Measurements from ENCODE around the gene SERINC3. TPM values are rescaled to one million over a fixed set of nuclear protein-coding genes. Genes with fewer than 3 reads are reported as not detected.

The SERINC3 gene
- total and polyA plus RNA-seq, 2 of the 8 experiments (the other 6 are each of a cell fraction or from before 2014, with no cell fraction given), result 47.2 to 66.0 TPM

DNA sequence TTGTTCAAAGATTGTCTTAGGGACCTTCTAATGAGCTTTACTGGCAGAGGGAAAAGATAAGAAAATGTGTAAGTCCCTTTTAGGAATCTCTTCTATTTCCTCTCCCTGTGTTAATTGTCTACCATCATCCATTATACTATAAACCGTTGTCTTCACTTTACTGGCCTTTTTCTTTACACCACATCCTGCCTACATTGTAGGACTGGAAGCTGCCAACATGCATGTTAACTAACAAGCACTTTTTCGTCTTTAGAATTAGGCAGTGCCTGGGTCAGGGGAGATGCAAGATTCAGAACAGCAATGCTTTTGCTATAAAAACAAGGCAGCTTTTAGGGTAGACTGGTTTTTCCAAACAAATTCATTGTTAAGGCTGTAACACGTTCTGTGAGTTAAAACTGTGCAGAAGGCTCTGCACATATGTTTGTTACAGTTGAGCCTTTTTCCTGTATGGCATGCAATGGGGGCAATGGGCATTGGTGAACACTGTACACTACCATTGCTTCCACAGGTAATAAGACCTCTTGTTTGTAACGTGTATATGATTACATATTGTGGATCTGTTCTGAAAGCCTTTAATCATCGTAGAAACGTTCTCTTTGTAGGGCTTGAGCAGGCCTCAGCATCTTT is 49.6 kb upstream of the SERINC3 start:
- H2AFZ ChIP-seq (ENCODE audit: low read length), result no peak overlapping the region
- no peak overlapping the region for H3K9ac ChIP-seq (replicated peaks in 1 of 4; ENCODE audit: extremely low read depth in 1 of 4, low read depth in 3 of 4, low read length in 3 of 4)
- no peak overlapping the region for H3K14ac ChIP-seq (ENCODE audit: insufficient read length)
- 89% methylated on average over 6 of the region's 6 CpGs; no CpG with 5 or more reads in 1 of the 2 experiments for WGBS, 2 experiments (ENCODE audit: extremely low coverage in 1 of 2, insufficient coverage in 1 of 2, insufficient read length in 1 of 2, insufficient replicate concordance in 2 of 2, low coverage in 1 of 2, low lambda C conversion rate in 2 of 2, missing lambda C conversion rate in 1 of 2)
- FAIRE-seq (no peak), DNase-seq (ENCODE audit: low read depth in 1 of 2, low spot score in 2 of 2) (no peak)
- peaks cover 0 to 3% (median 0%) of the 10 kb centered on the region in 4 experiments; a peak in 1 of 7 replicates for H3K4me1 ChIP-seq (replicated peaks in 1 of 4; ENCODE audit: control insufficient read depth in 3 of 4, insufficient read depth in 4 of 4, low read length in 3 of 4)
- H3K23me2 ChIP-seq (ENCODE audit: low read depth, low read length), result no peaks in the 10 kb centered on the region
- no peak overlapping the region for H4K8ac ChIP-seq (ENCODE audit: extremely low read depth, insufficient read depth, low read length)
- H3K36me3 ChIP-seq (ENCODE audit: control insufficient read depth in 2 of 4, insufficient read depth in 4 of 4, low read length in 3 of 4), result no peaks in the 10 kb centered on the region
- no peak overlapping the region for H3K18ac ChIP-seq (ENCODE audit: extremely low read depth, low read length)
- no peaks in the 10 kb centered on the region for H3K9me3 ChIP-seq (ENCODE audit: insufficient read depth in 2 of 2, low read depth in 1 of 2, low read length in 1 of 2)
- H3K4me2 ChIP-seq (ENCODE audit: insufficient read depth in 1 of 2, low read depth in 2 of 2, low read length in 2 of 2), result no peak overlapping the region
- H3K56ac ChIP-seq (replicated peaks; ENCODE audit: insufficient read length, low read depth, low read length), result no peak overlapping the region
- H2BK12ac ChIP-seq (ENCODE audit: low read depth, low read length), result no peak overlapping the region
- H3K27me3 ChIP-seq (replicated peaks in 1 of 4; ENCODE audit: control insufficient read depth in 3 of 4, extremely low read depth in 1 of 4, insufficient read depth in 3 of 4, low read length in 3 of 4), result no peaks in the 10 kb centered on the region
- no peak overlapping the region for H2BK15ac ChIP-seq (ENCODE audit: low read length)
- no peaks in the 10 kb centered on the region for H3K79me1 ChIP-seq (ENCODE audit: low read depth, low read length)
- no peak overlapping the region for H3K4ac ChIP-seq (replicated peaks; ENCODE audit: insufficient read length, low read depth, low read length)
- no peaks in the 10 kb centered on the region for H3K79me2 ChIP-seq (ENCODE audit: control insufficient read depth in 1 of 2, insufficient read depth in 2 of 2, low read length in 2 of 2)
- H3K27ac ChIP-seq (ENCODE audit: low read depth, low read length), result no peak overlapping the region
- H2BK120ac ChIP-seq (replicated peaks; ENCODE audit: low read depth, low read length), result no peak overlapping the region
- ChIA-PET CTCF (ENCODE audit: partially characterized antibody) (interaction anchor here (0.8 to 1.3 kb wide), 4 partner anchors 22 to 354 kb away, joined by 3 to 4 read pairs (median 4); no protein-coding TSS in a partner anchor), POLR2A (ENCODE audit: partially characterized antibody) (no interaction called here)
- H3K4me3 ChIP-seq (ENCODE audit: extremely low read depth in 1 of 4, insufficient read depth in 2 of 4, low read depth in 3 of 4, low read length in 4 of 4), result no peak overlapping the region
- no peak overlapping the region for H2BK5ac ChIP-seq (ENCODE audit: low read depth, low read length)
- no peak overlapping the region for H2BK20ac ChIP-seq (ENCODE audit: low read length)
- no peak overlapping the region for H4K5ac ChIP-seq (ENCODE audit: insufficient read length, low read depth, low read length)
- H4K91ac ChIP-seq (replicated peaks; ENCODE audit: insufficient read length, low read length), result no peak overlapping the region
- H4K20me1 ChIP-seq (replicated peaks in 1 of 2; ENCODE audit: control insufficient read depth in 1 of 2, insufficient read depth in 2 of 2, low read length in 2 of 2), result no peaks in the 10 kb centered on the region
- no peak overlapping the region for H3K23ac ChIP-seq (ENCODE audit: insufficient read length)
- no peak overlapping the region for H2AK5ac ChIP-seq (ENCODE audit: low read depth, low read length)
- TF ChIP-seq BRCA1 (IDR thresholded peaks at IDR 0.05; ENCODE audit: low read depth, low read length), result no peak
- TF ChIP-seq JUND (IDR thresholded peaks at IDR 0.05; ENCODE audit: low read length), result no peak
- no peak for TF ChIP-seq CTCF (IDR thresholded peaks at IDR 0.05; ENCODE audit: control extremely low read depth in 1 of 3, insufficient read depth in 1 of 3, low read depth in 1 of 3, low read length in 3 of 3)
- TF ChIP-seq GTF2F1 (IDR thresholded peaks at IDR 0.05; ENCODE audit: borderline replicate concordance, low read depth, low read length), result no peak
- no peak for TF ChIP-seq NRF1 (IDR thresholded peaks at IDR 0.05; ENCODE audit: low read depth, low read length)
- TF ChIP-seq PHF8 (conservative IDR thresholded peaks at IDR 0.05; ENCODE audit: low read depth, low read length), result no peak
